ENCODE data around the gene JAKMIP2. TPM values are rescaled to one million over a fixed set of nuclear protein-coding genes. Genes with fewer than 3 reads are reported as not detected.

JAKMIP2 gene
- total RNA-seq, 1 donor from 2014 or later = 35.6 TPM

- no peak for DNase-seq (ENCODE audit: low read depth, low spot score)
- Mint-ChIP-seq H3K4me3 (no peak overlapping the region), H3K27ac (ENCODE audit: unreplicated experiment) (no peak overlapping the region), H3K36me3 (ENCODE audit: low read depth) (peaks cover 23% of the 10 kb centered on the region), H3K27me3 (ENCODE audit: low read depth) (no peaks in the 10 kb centered on the region), H3K9me3 (no peaks in the 10 kb centered on the region), H3K4me1 (no peaks in the 10 kb centered on the region)
- no peak for TF ChIP-seq CTCF (conservative IDR thresholded peaks at IDR 0.05)
Measured at GRCh38 chr5:147621016-147621415, 161.5 kb downstream of the JAKMIP2 start.

- DNase-seq (ENCODE audit: low read depth, low spot score) = no peak
- Mint-ChIP-seq H3K36me3 (ENCODE audit: low read depth) (peaks cover 37% of the 10 kb centered on the region), H3K27ac (ENCODE audit: unreplicated experiment) (no peak overlapping the region), H3K4me1 (no peaks in the 10 kb centered on the region), H3K4me3 (no peak overlapping the region), H3K27me3 (ENCODE audit: low read depth) (no peaks in the 10 kb centered on the region), H3K9me3 (no peaks in the 10 kb centered on the region)
- TF ChIP-seq CTCF (conservative IDR thresholded peaks at IDR 0.05) = no peak
Measured at GRCh38 chr5:147619281-147619878, 163.1 kb downstream of the JAKMIP2 start.

GRCh38 chr5:147617711-147618350, 164.7 kb downstream of the JAKMIP2 start:
- no peaks in the 10 kb centered on the region for H3K9me3 Mint-ChIP-seq
- H3K27me3 Mint-ChIP-seq (ENCODE audit: low read depth) = no peaks in the 10 kb centered on the region
- no peak overlapping the region for H3K27ac Mint-ChIP-seq (ENCODE audit: unreplicated experiment)
- H3K4me1 Mint-ChIP-seq = no peaks in the 10 kb centered on the region
- TF ChIP-seq CTCF (conservative IDR thresholded peaks at IDR 0.05) = no peak
- H3K4me3 Mint-ChIP-seq = no peak overlapping the region
- no peak for DNase-seq (ENCODE audit: low read depth, low spot score)
- H3K36me3 Mint-ChIP-seq (ENCODE audit: low read depth) = peaks cover 39% of the 10 kb centered on the region

GRCh38 chr5:147617191-147617606, 165.3 kb downstream of the JAKMIP2 start:
- Mint-ChIP-seq H3K4me1 (no peaks in the 10 kb centered on the region), H3K9me3 (no peaks in the 10 kb centered on the region), H3K4me3 (no peak overlapping the region), H3K27me3 (ENCODE audit: low read depth) (no peaks in the 10 kb centered on the region), H3K36me3 (ENCODE audit: low read depth) (peaks cover 34% of the 10 kb centered on the region), H3K27ac (ENCODE audit: unreplicated experiment) (no peak overlapping the region)
- TF ChIP-seq CTCF (conservative IDR thresholded peaks at IDR 0.05) = no peak
- no peak for DNase-seq (ENCODE audit: low read depth, low spot score)

GRCh38 chr5:147616421-147616820, 166.1 kb downstream of the JAKMIP2 start:
- peaks cover 2% of the 10 kb centered on the region for H3K9me3 Mint-ChIP-seq
- no peak overlapping the region for H3K27ac Mint-ChIP-seq (ENCODE audit: unreplicated experiment)
- H3K27me3 Mint-ChIP-seq (ENCODE audit: low read depth) = no peaks in the 10 kb centered on the region
- H3K4me3 Mint-ChIP-seq = no peak overlapping the region
- DNase-seq (ENCODE audit: low read depth, low spot score) = no peak
- H3K4me1 Mint-ChIP-seq = no peaks in the 10 kb centered on the region
- TF ChIP-seq CTCF (conservative IDR thresholded peaks at IDR 0.05) = no peak
- peaks cover 39% of the 10 kb centered on the region for H3K36me3 Mint-ChIP-seq (ENCODE audit: low read depth)

All from neural crest cell (in vitro differentiated cells).